Thyroid gland (tissue), 4 donors: ENCODE measurements around the gene XKR3.

Experiments
- CTCF ChIP-seq, 6 experiments: fragments of 200-600 bp in 3 of 6; fragments of 450-650 bp in 3 of 6; sonication (generic) in 3 of 6; IDR thresholded peaks; one replicate each; pipeline ENCODE4 v1.5.1; 2016 to 2019; ENCODE audit warnings: antibody characterized with exemption in 6 of 6, mild to moderate bottlenecking in 2 of 6, inconsistent platforms in 1 of 6, moderate library complexity in 1 of 6
- POLR2A ChIP-seq, 2 donors: fragments of 450-650 bp; IDR thresholded peaks; one replicate each; pipeline ENCODE4 v1.6.1; 2017; ENCODE audit warnings: antibody characterized with exemption in 2 of 2, mild to moderate bottlenecking in 2 of 2, moderate library complexity in 1 of 2

GRCh38 chr22:16808744-16809143, 16.5 kb downstream of the XKR3 start:
- TF ChIP-seq POLR2A (IDR thresholded peaks at IDR 0.05) (no peak), CTCF (IDR thresholded peaks at IDR 0.05) (no peak)
